Lower lobe of right lung (tissue), 2 donors: Measurements from ENCODE around the gene SNX10. TPM values are rescaled to one million over a fixed set of nuclear protein-coding genes. Genes with fewer than 3 reads are reported as not detected.

Experiments
- ATAC-seq, 2 donors: fragments of 200-7000 bp; cut with Tn5 transposase; one replicate each; pipeline ENCODE4 v1.9.1; 2020 to 2022; ENCODE audit warnings: mild to moderate bottlenecking in 2 of 2, moderate library complexity in 2 of 2
- DNase-seq: peaks from one replicate; pipeline ENCODE4 v3.0.0-alpha.2; 2020
- H3K27ac ChIP-seq: fragments of 200-600 bp; one replicate; pipeline ENCODE4 v1.8.0; 2022
- H3K27me3 ChIP-seq: fragments of 200-600 bp; one replicate; pipeline ENCODE4 v1.8.0; 2022; ENCODE audit warnings: low read depth
- H3K36me3 ChIP-seq: fragments of 200-600 bp; one replicate; pipeline ENCODE4 v1.8.0; 2022; ENCODE audit warnings: mild to moderate bottlenecking
- H3K4me1 ChIP-seq: fragments of 200-600 bp; one replicate; pipeline ENCODE4 v1.8.0; 2022
- H3K4me3 ChIP-seq: fragments of 200-600 bp; one replicate; pipeline ENCODE4 v1.8.0; 2022; ENCODE audit warnings: mild to moderate bottlenecking
- H3K9me3 ChIP-seq: fragments of 200-600 bp; one replicate; pipeline ENCODE4 v1.8.0; 2022
- CTCF ChIP-seq: fragments of 200-600 bp; IDR thresholded peaks from one replicate; pipeline ENCODE4 v1.8.0; 2022; ENCODE audit warnings: antibody characterized with exemption, mild to moderate bottlenecking
- intact Hi-C: fragments of 100-400 bp; cut with DNase I; formaldehyde crosslinking; loops from one replicate; pipeline ENCODE4 v1.11.0; 2022
- total RNA-seq: library from RNA; stranded (reverse); fragmentation: NEBNext Ultra II Directional; extraction: Animal tissue kit (Norgen Biotek cat#: 25700); gene quantifications from one replicate; pipeline ENCODE4 v1.2.1, GENCODE V29; 2021
- donor health status: DM: no; HTN: yes; CAD: no; lungs with severe emphysema.

Gene SNX10
- total RNA-seq, 1 donor from 2014 or later = 85.1 TPM

GRCh38 chr7:26319636-26320035 is 28.0 kb downstream of the SNX10 start:
- H3K27ac ChIP-seq = no peak overlapping the region
- no peak for TF ChIP-seq CTCF
- intact Hi-C loops = no loop called here
- peaks cover 5% of the 10 kb centered on the region for H3K4me1 ChIP-seq
- DNase-seq = no peak
- H3K4me3 ChIP-seq = no peak overlapping the region
- H3K27me3 ChIP-seq = no peaks in the 10 kb centered on the region
- no peaks in the 10 kb centered on the region for H3K9me3 ChIP-seq
- peaks cover 5% of the 10 kb centered on the region for H3K36me3 ChIP-seq
- no peak for ATAC-seq

GRCh38 chr7:26320878-26321277 is 29.2 kb downstream of the SNX10 start:
- Histone ChIP-seq H3K4me3 (no peak overlapping the region), H3K27ac (no peak overlapping the region), H3K9me3 (no peaks in the 10 kb centered on the region), H3K27me3 (no peaks in the 10 kb centered on the region), H3K36me3 (peaks cover 5% of the 10 kb centered on the region), H3K4me1 (peaks cover 5% of the 10 kb centered on the region)
- TF ChIP-seq CTCF = no peak
- intact Hi-C loops = no loop called here
- no peak for DNase-seq
- ATAC-seq = no peak

GRCh38 chr7:26321435-26321834 is 29.8 kb downstream of the SNX10 start:
- TF ChIP-seq CTCF = no peak
- Histone ChIP-seq H3K4me1 (peaks cover 5% of the 10 kb centered on the region), H3K9me3 (no peaks in the 10 kb centered on the region), H3K27me3 (no peaks in the 10 kb centered on the region), H3K27ac (no peak overlapping the region), H3K4me3 (no peak overlapping the region), H3K36me3 (peaks cover 5% of the 10 kb centered on the region)
- ATAC-seq (no peak), DNase-seq (no peak)
- intact Hi-C loops = no loop called here

- Histone ChIP-seq H3K4me3 (no peak overlapping the region), H3K4me1 (peaks cover 4% of the 10 kb centered on the region), H3K36me3 (peaks cover 5% of the 10 kb centered on the region), H3K27me3 (no peaks in the 10 kb centered on the region), H3K27ac (no peak overlapping the region), H3K9me3 (no peaks in the 10 kb centered on the region)
- no peak for ATAC-seq
- DNase-seq = no peak
- TF ChIP-seq CTCF = no peak
- intact Hi-C loops = no loop called here
Observed at GRCh38 chr7:26326211-26326610, 34.5 kb downstream of the SNX10 start.

GRCh38 chr7:26328498-26329390 is 37.1 kb downstream of the SNX10 start:
- intact Hi-C loops = no loop called here
- no peak for TF ChIP-seq CTCF
- no peaks in the 10 kb centered on the region for H3K9me3 ChIP-seq
- H3K27me3 ChIP-seq = no peaks in the 10 kb centered on the region
- H3K4me3 ChIP-seq = no peak overlapping the region
- ATAC-seq (peak; percentile 28 to 51), DNase-seq (peak; percentile 50)
- no peaks in the 10 kb centered on the region for H3K36me3 ChIP-seq
- H3K4me1 ChIP-seq = peaks cover 4% of the 10 kb centered on the region
- H3K27ac ChIP-seq = no peak overlapping the region
